Stimulated activated CD4-positive, alpha-beta T cell treated with anti-CD3 and anti-CD28 coated beads, Interleukin-4, amount 100 ng/mL, for 48 hours (primary cell): Measurements from ENCODE around the gene MYO15B.

Source experiments
- DNase-seq, 2 donors: peaks; one replicate each; pipeline ENCODE4 v3.0.0-alpha.2; 2020; ENCODE audit warnings: low read depth in 2 of 2

MYO15B gene

GRCh38 chr17:75587675-75588595 lies at the start of gene MYO15B:
Gene MYO15B (plus strand): TSS chr17:75587800. CDS start chr17:75588058, 258 bp downstream.
- DNase-seq: peak; percentile 21 to 46

- DNase-seq: no peak
Observed at GRCh38 chr17:75539967-75540729, 47.5 kb upstream of the MYO15B start.

GRCh38 chr17:75540923-75541503 lies 46.6 kb upstream of the MYO15B start:
- no peak for DNase-seq

GRCh38 chr17:75542229-75542628 lies 45.4 kb upstream of the MYO15B start:
- no peak for DNase-seq

GRCh38 chr17:75542728-75543336 lies 44.8 kb upstream of the MYO15B start:
- no peak for DNase-seq

- no peak for DNase-seq
Observed at GRCh38 chr17:75544250-75544649, 43.4 kb upstream of the MYO15B start.

DNA sequence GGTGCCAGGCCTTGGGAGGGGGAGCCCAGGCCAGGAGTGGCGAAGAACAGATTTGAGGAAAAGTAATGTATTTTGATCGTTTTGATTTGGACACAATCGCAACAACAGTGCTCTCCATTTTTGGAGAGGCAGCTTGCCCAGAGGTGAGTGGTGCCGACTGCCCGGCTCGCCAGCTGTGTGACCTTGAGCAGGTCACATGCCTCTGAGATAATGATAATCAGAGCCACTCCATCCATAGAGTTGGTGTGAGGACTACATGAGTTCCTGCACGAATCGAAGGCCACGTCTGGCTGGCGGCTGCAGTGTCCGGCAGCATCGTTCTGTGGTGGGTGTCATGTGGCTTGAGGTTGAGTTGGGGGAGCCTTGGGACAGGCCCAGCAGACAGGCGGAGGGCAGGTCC lies 41.4 kb upstream of the MYO15B start:
- no peak for DNase-seq

DNA sequence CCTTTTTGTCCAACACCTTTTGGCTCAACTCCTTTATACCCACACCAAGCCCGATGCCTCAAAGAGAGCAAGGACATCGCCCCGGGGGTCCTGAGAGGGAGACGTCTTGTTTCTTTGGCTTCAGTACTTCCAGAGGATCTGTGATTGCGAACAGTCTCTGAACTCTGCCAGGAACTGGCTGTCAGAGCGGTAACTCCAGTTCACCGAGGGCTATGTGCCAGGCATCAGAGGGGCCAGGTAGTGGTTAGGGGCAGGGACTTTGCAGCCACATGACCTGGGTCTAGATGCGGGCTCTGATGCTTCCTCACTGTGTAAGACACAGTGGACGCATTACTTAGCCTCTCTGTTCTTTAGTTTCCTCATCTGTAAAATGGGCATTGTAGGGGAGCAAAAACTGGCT lies 40.5 kb upstream of the MYO15B start:
- no peak for DNase-seq

DNA sequence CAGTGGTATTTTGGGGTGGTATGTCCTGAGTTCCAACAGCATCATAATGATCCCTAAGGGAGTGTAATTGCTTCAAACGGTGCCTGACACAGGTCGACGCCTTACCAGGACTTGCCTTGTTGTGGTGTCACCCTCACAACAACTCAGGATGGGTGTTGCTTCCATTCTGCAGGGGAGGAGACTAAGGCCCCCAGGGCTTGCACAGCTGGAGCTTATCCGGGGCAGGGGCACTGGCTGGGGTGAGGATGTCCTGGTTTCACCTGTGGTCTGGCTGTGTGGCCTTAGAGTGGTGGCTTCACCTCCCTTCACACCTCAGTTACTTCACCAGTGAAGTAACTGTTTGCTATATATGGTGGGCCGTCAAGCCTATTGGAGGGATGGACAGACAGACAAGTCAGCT lies 38.8 kb upstream of the MYO15B start:
- DNase-seq: no peak

DNA sequence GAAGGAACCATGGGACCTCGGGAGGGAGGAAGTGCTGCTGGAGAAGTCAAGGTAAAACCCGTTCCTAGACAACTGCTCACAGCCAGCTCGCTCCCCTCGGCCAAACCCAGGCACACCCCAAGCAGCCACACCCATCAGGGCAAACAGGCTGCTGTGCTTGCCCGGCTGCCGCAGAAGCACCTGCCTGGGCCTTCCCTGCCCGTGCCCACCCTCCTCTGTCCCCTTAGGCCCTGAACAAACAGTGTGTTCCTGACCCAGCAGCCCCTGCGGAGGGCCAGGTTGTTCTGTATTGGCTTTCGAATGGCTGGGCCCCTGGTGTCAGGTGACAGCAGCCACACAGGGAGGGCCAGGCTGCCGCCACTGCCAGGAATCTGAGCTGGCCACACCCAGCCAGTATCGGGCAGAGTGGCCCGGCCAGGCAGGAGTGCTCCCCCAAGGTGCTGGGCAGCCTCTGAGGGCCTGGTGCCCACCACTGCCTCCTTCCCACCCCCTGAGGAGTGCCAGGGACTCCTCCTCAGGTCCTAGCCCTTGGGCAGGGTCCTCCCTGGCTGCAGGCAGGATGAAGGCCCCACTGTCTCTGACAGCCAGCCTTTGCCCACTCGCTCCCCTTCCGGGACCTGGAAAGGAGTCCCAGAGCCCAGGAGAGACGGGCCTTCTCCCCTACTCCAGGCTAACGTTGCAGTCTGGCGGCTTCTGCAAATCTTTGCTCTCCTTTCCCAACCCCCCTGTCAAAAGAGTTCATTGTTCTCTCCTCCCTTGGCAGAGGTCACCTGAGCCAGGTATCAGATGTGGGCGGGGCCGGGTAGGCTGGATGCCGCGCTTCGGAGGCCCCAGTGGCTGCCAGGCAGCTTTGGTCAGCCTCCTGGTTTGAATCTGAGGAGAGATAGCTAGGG lies 38.1 kb upstream of the MYO15B start:
- no peak for DNase-seq

DNA sequence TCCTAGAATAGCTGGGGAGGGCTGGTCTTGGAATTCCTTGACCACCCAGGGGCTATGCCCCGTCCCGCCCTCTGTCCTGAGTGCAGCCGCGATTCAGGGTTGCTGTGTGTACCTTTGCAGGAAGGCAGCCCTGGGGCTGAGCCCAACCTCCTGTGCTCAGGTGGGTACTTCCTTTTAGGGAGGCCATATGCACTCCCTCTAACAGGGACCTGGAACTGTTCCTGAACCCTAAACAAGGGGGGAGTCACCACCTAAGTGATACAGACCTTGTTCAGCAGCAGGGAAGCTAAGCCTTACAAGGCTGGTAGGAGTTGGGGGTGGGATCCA lies 37.5 kb upstream of the MYO15B start:
- no peak for DNase-seq

GRCh38 chr17:75551266-75551665 lies 36.3 kb upstream of the MYO15B start:
- no peak for DNase-seq

DNA sequence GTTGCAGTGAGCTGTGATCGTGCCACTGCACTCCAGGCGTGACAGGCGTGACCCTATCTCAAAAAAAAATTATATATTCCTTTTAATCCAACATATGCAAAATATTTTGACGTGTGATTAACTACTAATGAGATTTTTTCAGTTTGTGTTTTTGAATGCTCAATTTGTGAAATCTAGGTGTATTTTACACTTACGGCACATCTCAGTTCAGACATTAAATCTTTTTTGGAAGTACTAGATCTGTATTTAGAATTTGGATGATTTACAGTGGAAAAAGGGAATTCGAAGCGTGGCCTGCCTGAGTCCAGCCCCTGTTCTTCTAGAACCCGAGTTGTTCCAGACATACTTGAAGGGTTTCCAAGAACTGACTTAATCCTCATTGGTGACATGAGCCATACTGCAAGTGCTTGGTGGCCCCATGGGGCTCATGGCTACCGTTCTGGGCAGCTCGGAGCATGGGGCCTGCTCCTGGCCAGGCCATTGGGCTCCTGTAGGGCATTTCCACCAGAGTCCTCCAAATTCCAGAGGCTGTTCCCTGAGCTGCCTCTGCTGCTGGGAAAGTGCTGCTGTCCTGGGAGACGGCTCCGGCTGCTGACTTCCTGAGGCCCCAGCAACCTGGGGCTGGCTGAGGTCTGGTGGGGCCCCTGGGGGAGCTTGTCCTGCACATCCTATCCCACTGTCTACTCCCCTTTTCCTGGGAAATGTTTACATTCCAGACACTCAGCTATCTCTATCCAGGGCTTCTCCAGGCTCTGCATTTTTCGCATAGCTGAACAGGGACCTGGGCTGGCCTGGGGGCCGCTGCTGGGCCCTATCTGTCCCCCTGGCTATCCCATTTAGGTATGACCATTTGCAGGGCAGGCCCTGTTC lies 34.9 kb upstream of the MYO15B start:
- no peak for DNase-seq

DNA sequence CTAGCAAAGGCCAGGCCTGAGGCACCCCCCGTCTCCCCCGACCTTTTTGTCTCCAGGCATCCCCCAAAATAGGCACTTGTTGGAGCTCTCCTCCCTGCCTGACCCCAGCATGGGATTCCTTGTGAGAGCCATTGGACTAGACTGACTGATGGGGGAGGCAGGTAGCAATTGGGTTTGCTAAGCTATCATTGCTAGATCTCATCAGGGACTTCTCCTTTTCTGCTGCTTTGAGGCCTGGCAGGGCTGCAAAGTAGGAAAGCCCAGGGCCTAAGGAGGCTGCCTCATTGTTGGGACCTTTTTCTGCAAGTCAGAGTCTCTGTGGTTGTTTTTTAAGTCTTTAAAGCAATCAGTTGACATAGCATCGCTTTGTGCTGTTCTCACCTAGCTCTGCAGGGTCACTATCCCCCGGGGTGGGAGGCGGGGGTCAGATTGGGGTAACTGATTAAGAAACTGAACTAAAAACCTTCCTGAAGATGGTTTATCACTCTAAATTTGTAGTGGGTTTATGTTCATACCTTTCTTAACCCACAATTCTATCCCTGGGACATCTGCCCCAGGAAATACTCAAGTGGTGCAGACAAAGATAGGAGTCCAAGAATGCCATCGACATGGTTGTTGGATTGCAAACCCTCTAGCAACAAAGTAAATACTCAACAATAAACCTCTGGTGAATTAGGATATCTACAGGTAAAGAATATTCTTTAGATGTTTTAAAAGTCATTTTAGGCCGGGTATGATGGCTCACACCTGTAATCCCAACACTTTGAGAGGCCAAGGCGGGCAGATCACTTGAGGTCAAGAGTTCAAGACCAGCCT lies 34.1 kb upstream of the MYO15B start:
- DNase-seq: no peak

DNA sequence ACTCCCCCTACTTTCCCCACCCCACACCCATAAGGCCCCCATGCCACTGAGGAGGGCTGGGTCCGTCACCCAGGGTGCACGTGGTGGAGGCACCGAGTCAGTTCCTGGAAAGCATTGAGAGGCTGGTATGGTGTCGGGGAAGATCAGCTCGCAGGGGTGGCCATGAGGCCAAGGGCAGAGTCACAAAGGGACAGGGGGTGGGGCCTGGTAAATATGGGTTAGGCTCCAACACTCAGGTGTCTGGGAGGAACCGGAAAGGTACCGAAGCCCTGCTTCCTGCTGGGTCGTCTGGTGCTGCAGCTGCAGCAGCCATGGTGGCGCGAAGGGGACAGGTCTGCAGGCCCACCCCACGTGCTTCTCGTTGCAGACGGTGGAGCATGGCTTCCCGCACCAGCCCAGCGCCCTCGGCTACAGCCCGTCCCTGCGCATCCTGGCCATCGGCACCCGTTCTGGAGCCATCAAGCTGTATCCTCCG lies 31.9 kb upstream of the MYO15B start:
- no peak for DNase-seq

DNA sequence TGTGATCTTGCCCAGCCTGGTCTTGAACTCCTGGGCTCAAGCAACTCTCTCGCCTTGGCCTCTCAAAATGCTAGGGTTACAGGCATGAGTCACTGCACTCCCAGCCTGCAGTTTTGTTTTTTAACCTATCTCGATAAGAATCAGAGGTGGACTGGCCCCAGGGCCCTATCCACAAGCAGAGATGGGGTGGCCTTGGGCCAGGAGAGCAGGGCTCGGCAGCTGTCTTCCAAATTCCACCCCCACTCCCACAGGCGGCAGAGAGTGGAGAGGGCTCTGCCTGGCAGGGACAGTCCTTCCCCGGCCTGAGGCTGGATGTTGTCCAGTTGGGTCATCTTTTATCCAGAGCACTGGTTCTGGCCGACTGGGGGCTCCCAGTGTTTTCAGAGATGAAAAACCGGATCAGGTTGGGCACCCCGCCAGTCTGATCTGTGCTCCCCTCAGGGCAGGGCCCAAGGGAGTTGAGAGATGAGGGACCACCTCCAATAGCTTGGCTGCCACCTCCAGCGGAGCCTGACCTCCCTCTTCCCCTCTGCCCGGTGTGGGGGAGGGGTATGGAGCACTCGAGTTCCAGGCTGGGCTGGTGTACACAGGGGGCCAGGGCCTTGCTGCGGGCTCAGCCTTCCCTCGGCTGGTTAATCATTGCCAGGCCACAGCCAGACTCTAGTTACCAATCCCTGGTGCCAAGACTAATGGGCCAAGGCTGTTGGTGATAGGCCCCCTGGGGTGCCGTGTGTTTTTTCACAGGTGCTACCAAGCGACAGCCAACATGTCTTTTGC lies 30.3 kb upstream of the MYO15B start:
- DNase-seq: no peak

DNA sequence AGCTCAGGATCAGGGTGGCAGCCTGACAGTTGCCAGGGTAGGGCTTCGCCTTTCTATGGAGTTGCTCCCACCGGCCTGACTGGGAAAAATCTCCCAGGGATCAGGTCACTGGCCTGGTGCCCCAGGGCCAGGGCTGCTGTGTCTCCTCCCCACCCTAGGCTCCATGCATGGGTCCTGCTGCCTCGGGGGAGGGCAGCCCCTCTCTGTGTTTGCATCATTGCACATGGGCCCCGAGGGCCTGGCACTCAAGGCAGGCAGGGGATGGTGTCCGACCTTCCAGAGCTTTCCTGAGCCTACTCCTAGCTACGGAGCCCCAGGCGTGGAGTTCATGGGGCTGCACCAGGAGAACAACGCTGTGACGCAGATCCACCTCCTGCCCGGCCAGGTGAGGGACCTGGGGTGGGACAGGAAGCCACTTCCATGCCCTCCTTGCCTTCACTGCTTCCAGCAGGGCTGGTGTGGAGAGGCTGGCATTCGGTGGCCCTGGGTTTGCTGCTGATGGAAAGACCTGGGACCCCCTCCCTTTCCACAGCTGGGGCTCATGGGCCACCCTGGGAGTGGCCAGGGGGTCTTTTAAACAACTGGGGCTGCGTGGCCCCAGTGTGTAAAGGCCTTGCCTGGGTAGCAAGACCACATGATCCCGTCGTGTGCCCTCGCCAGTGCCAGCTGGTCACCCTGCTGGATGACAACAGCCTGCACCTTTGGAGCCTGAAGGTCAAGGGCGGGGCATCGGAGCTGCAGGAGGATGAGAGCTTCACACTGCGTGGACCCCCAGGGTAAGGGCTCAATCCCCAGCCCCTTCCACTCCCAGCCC lies 29.5 kb upstream of the MYO15B start:
- no peak for DNase-seq
